ENCODE results near the gene SV2B. TPM values are rescaled to one million over a fixed set of nuclear protein-coding genes. Genes with fewer than 3 reads are reported as not detected.
A peak's percentile ranks its signal among the peaks of the same experiment; 100 is the strongest.

SV2B gene
- total RNA-seq, 2 donors from 2014 or later = 6.5 to 8.8 TPM

- H3K27me3 Mint-ChIP-seq (ENCODE audit: insufficient read depth) = peaks cover 24% of the 10 kb centered on the region
- H3K4me1 Mint-ChIP-seq = peaks cover 9% of the 10 kb centered on the region
- Histone ChIP-seq H3K4me3 (ENCODE audit: low read length) (no peak overlapping the region), H3K4me1 (ENCODE audit: control insufficient read depth, insufficient read depth, low read length) (no peaks in the 10 kb centered on the region), H3K9ac (ENCODE audit: extremely low read depth, low read length, poor library complexity, severe bottlenecking) (no peak overlapping the region), H3K27ac (ENCODE audit: low read depth, low read length) (no peak overlapping the region), H3K27me3 (ENCODE audit: control insufficient read depth, insufficient read depth, low read length, poor library complexity, severe bottlenecking) (peaks cover 20% of the 10 kb centered on the region), H3K9me3 (ENCODE audit: control insufficient read depth, low read length) (no peaks in the 10 kb centered on the region), H3K36me3 (ENCODE audit: control insufficient read depth, insufficient read depth, low read length) (no peaks in the 10 kb centered on the region)
- 86 to 93% methylated on average over 5 to 7 of the region's 8 CpGs for WGBS, 2 experiments (ENCODE audit: insufficient coverage in 1 of 2, insufficient read length in 1 of 2)
- no peak for DNase-seq
- no peak overlapping the region for H3K27ac Mint-ChIP-seq
- no peaks in the 10 kb centered on the region for H3K36me3 Mint-ChIP-seq (ENCODE audit: low read depth)
- TF ChIP-seq, protein P1, sequence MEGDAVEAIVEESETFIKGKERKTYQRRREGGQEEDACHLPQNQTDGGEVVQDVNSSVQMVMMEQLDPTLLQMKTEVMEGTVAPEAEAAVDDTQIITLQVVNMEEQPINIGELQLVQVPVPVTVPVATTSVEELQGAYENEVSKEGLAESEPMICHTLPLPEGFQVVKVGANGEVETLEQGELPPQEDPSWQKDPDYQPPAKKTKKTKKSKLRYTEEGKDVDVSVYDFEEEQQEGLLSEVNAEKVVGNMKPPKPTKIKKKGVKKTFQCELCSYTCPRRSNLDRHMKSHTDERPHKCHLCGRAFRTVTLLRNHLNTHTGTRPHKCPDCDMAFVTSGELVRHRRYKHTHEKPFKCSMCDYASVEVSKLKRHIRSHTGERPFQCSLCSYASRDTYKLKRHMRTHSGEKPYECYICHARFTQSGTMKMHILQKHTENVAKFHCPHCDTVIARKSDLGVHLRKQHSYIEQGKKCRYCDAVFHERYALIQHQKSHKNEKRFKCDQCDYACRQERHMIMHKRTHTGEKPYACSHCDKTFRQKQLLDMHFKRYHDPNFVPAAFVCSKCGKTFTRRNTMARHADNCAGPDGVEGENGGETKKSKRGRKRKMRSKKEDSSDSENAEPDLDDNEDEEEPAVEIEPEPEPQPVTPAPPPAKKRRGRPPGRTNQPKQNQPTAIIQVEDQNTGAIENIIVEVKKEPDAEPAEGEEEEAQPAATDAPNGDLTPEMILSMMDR (conservative IDR thresholded peaks at IDR 0.05) = no peak
- H3K4me3 Mint-ChIP-seq = no peak overlapping the region
- no peaks in the 10 kb centered on the region for H3K9me3 Mint-ChIP-seq
Observed at GRCh38 chr15:91222052-91222451, 122.0 kb downstream of the SV2B start.

DNA sequence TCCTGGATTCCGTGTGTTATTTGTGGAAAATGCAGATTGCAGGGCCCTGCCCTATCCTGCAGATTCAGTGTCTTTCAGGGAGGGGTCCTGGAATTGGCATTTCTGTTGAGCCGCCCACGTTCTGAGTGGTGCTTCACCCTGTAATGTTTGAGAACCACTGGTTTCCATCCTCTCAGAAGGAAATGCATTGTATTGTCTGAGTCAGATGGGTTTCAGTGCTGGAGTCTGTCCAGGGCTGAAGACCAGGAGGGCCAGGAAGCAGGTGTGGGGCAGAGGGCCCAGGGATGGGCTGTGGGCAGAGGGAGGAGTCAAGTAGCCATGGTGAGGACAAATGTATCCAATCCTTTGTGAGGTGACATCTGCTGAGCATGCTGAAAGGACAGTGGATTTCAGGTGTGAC lies 123.8 kb downstream of the SV2B start:
- Mint-ChIP-seq H3K4me3 (no peak overlapping the region), H3K36me3 (ENCODE audit: low read depth) (no peaks in the 10 kb centered on the region), H3K4me1 (peaks cover 9% of the 10 kb centered on the region), H3K27me3 (ENCODE audit: insufficient read depth) (peaks cover 24% of the 10 kb centered on the region), H3K9me3 (no peaks in the 10 kb centered on the region), H3K27ac (no peak overlapping the region)
- Histone ChIP-seq H3K9ac (ENCODE audit: extremely low read depth, low read length, poor library complexity, severe bottlenecking) (no peak overlapping the region), H3K9me3 (ENCODE audit: control insufficient read depth, low read length) (no peaks in the 10 kb centered on the region), H3K4me1 (ENCODE audit: control insufficient read depth, insufficient read depth, low read length) (no peaks in the 10 kb centered on the region), H3K36me3 (ENCODE audit: control insufficient read depth, insufficient read depth, low read length) (no peaks in the 10 kb centered on the region), H3K27ac (ENCODE audit: low read depth, low read length) (no peak overlapping the region), H3K27me3 (ENCODE audit: control insufficient read depth, insufficient read depth, low read length, poor library complexity, severe bottlenecking) (peaks cover 29% of the 10 kb centered on the region), H3K4me3 (ENCODE audit: low read length) (no peak overlapping the region)
- TF ChIP-seq, protein P1 (conservative IDR thresholded peaks at IDR 0.05) = no peak
- WGBS, 2 experiments (ENCODE audit: insufficient coverage in 1 of 2, insufficient read length in 1 of 2) = 80 to 85% methylated on average over 1 to 3 of the region's 3 CpGs
- no peak for DNase-seq

- no peaks in the 10 kb centered on the region for H3K9me3 ChIP-seq (ENCODE audit: control insufficient read depth, low read length)
- Mint-ChIP-seq H3K4me3 (no peak overlapping the region), H3K9me3 (no peaks in the 10 kb centered on the region), H3K4me1 (peaks cover 9% of the 10 kb centered on the region), H3K36me3 (ENCODE audit: low read depth) (no peaks in the 10 kb centered on the region), H3K27me3 (ENCODE audit: insufficient read depth) (peaks cover 22% of the 10 kb centered on the region), H3K27ac (no peak overlapping the region)
- DNase-seq = peak; percentile 71
- peaks cover 29% of the 10 kb centered on the region for H3K27me3 ChIP-seq (ENCODE audit: control insufficient read depth, insufficient read depth, low read length, poor library complexity, severe bottlenecking)
- no peak overlapping the region for H3K27ac ChIP-seq (ENCODE audit: low read depth, low read length)
- H3K4me3 ChIP-seq (ENCODE audit: low read length) = no peak overlapping the region
- TF ChIP-seq, protein P1 (conservative IDR thresholded peaks at IDR 0.05) = peak; percentile 93
- WGBS, 2 experiments (ENCODE audit: insufficient coverage in 1 of 2, insufficient read length in 1 of 2) = 84 to 88% methylated on average over 5 to 6 of the region's 7 CpGs
- no peaks in the 10 kb centered on the region for H3K4me1 ChIP-seq (ENCODE audit: control insufficient read depth, insufficient read depth, low read length)
- no peaks in the 10 kb centered on the region for H3K36me3 ChIP-seq (ENCODE audit: control insufficient read depth, insufficient read depth, low read length)
- no peak overlapping the region for H3K9ac ChIP-seq (ENCODE audit: extremely low read depth, low read length, poor library complexity, severe bottlenecking)
Observed at GRCh38 chr15:91224755-91225380, 124.8 kb downstream of the SV2B start.
